NCI-H1436 (cell line): ENCODE data around the gene INTS1.
"Not testable (repeated sequence)": the region's sequence is repeated elsewhere in the genome, so short reads cannot be mapped to it uniquely, and the experiment has no call there.

Source experiments
- DNase-seq: peaks from one replicate; lab custom pipeline; 2025; lab: John Stamatoyannopoulos, UW

The INTS1 gene

GRCh38 chr7:1529383-1530116, 25.4 kb upstream of the INTS1 start:
- DNase-seq: no peak

- DNase-seq: no peak
Observed at GRCh38 chr7:1526271-1526754, 22.1 kb upstream of the INTS1 start.

- no peak for DNase-seq
Observed at GRCh38 chr7:1525409-1525808, 21.2 kb upstream of the INTS1 start.

GRCh38 chr7:1523844-1524243, 19.7 kb upstream of the INTS1 start:
- no peak for DNase-seq

- no peak for DNase-seq
Observed at GRCh38 chr7:1523208-1523607, 19.0 kb upstream of the INTS1 start.

- no peak for DNase-seq
Observed at GRCh38 chr7:1521456-1521855, 17.3 kb upstream of the INTS1 start.

GRCh38 chr7:1520539-1521234, 16.5 kb upstream of the INTS1 start:
- no peak for DNase-seq

GRCh38 chr7:1519322-1519922, 15.2 kb upstream of the INTS1 start:
- not testable (repeated sequence) for DNase-seq

- DNase-seq: no peak
Observed at GRCh38 chr7:1516586-1517251, 12.5 kb upstream of the INTS1 start.

- not testable (repeated sequence) for DNase-seq
Observed at GRCh38 chr7:1515509-1515967, 11.3 kb upstream of the INTS1 start.

- DNase-seq: no peak
Observed at GRCh38 chr7:1514995-1515401, 10.8 kb upstream of the INTS1 start.

- no peak for DNase-seq
Observed at GRCh38 chr7:1514407-1514806, 10.2 kb upstream of the INTS1 start.

- no peak for DNase-seq
Observed at GRCh38 chr7:1513657-1514095, 9.5 kb upstream of the INTS1 start.

GRCh38 chr7:1512781-1513656, 8.8 kb upstream of the INTS1 start:
- DNase-seq: no peak

- no peak for DNase-seq
Observed at GRCh38 chr7:1511444-1512422, 7.5 kb upstream of the INTS1 start.

GRCh38 chr7:1510780-1511154, 6.6 kb upstream of the INTS1 start:
- no peak for DNase-seq

- no peak for DNase-seq
Observed at GRCh38 chr7:1509226-1509625, 5.0 kb upstream of the INTS1 start.

GRCh38 chr7:1508277-1508758, 4.1 kb upstream of the INTS1 start:
- DNase-seq: no peak

- peak; percentile 61 for DNase-seq
Observed at GRCh38 chr7:1505731-1506550, 1.8 kb upstream of the INTS1 start.
